ENCODE measurements around the gene KCTD17.

KCTD17 gene

DNA sequence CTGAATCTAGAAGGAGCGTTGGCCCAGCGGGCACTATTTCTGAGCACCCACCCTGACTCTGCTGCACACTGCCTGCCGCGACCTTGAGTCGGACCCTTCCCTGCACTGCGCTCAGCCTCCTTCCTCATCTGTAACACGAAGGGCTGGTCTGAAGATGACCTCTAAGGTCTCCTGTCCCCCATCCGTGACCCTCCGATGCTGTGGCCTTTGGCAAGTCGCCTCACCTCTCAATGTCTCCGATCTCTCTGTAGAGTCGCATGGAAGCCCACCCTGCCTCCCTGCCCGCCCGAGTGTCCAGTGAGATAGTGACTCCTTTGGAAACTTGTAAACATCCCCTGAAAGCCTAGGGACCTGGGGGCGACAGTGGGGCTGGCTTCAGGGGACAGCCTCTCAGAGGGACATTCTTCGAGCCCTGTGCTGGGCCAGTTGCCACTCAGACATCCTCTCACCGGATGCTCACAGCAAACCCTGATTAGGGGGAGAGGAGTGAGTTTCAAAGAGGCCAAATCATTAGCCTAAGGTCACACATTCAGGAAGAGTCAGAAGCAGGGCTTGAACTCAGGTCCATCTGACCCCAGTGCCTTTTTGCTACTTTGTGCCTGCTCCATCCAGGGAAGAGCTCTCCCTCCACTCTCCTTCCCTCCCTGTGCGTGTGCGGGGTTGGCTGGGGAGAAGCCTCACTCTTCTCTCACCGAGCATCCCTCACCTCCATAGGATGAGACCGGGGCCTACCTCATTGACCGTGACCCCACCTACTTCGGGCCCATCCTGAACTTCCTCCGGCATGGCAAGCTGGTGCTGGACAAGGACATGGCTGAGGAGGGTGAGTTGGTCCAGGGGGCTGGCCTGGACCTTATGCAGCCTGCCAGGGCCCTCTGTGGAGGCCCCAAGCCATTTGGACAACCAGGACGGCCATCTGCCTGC is 1.1 kb downstream of the KCTD17 start:
- Histone ChIP-seq H3K27ac (no peak overlapping the region), H3K36me3 (no peaks in the 10 kb centered on the region), H3K9me3 (no peaks in the 10 kb centered on the region), H3K4me1 (ENCODE audit: control insufficient read depth in 1 of 2, insufficient read depth in 1 of 2, low read depth in 1 of 2, low read length in 1 of 2) (peaks cover 12 to 19% of the 10 kb centered on the region in 2 experiments), H3K27me3 (peaks cover 49% of the 10 kb centered on the region), H3K4me3 (ENCODE audit: low read depth in 1 of 2, low read length in 1 of 2) (no peak overlapping the region)
- TF ChIP-seq, protein P1, sequence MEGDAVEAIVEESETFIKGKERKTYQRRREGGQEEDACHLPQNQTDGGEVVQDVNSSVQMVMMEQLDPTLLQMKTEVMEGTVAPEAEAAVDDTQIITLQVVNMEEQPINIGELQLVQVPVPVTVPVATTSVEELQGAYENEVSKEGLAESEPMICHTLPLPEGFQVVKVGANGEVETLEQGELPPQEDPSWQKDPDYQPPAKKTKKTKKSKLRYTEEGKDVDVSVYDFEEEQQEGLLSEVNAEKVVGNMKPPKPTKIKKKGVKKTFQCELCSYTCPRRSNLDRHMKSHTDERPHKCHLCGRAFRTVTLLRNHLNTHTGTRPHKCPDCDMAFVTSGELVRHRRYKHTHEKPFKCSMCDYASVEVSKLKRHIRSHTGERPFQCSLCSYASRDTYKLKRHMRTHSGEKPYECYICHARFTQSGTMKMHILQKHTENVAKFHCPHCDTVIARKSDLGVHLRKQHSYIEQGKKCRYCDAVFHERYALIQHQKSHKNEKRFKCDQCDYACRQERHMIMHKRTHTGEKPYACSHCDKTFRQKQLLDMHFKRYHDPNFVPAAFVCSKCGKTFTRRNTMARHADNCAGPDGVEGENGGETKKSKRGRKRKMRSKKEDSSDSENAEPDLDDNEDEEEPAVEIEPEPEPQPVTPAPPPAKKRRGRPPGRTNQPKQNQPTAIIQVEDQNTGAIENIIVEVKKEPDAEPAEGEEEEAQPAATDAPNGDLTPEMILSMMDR (IDR thresholded peaks at IDR 0.05) = no peak

DNA sequence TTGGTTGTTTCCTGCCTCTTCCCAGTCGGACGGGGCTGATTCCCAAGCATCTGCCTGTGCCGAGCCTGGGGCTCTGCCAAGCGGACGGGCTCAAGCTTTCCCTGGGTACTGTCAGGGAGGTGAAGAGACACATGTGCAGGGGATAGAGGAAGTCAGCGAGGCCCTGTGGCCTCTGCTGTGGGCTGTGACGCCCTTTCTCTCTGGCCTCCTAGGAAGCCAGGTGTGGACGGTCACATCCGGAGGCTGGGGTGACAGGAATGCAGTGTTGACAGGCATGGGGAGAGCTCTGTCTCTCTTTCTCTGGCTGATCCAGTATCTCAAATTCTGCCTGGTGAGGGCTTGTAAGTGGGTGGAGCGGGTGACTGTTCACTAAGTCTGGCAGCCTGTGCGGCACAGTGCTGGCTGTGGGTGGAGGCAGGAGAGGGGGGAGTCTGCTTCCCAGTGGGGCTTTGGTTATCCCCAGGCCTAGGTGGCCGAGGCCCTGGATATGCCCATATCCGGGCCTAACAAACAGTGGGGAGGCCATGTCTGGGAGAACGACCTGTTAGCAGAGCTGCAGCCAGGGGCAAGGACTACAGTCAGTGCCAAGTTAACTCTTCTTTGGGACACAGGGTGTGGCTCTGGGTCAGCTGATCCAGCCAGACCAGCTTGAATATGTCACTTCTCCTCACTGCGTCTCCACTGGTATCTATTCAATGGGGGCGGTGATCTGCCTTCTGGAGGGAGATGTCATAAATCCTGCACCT is 1.9 kb downstream of the KCTD17 start:
- Histone ChIP-seq H3K27ac (no peak overlapping the region), H3K4me3 (ENCODE audit: low read depth in 1 of 2, low read length in 1 of 2) (no peak overlapping the region), H3K27me3 (peaks cover 49% of the 10 kb centered on the region), H3K36me3 (no peaks in the 10 kb centered on the region), H3K9me3 (no peaks in the 10 kb centered on the region), H3K4me1 (ENCODE audit: control insufficient read depth in 1 of 2, insufficient read depth in 1 of 2, low read depth in 1 of 2, low read length in 1 of 2) (peaks cover 12 to 19% of the 10 kb centered on the region in 2 experiments)
- TF ChIP-seq, protein P1 (IDR thresholded peaks at IDR 0.05) = no peak

DNA sequence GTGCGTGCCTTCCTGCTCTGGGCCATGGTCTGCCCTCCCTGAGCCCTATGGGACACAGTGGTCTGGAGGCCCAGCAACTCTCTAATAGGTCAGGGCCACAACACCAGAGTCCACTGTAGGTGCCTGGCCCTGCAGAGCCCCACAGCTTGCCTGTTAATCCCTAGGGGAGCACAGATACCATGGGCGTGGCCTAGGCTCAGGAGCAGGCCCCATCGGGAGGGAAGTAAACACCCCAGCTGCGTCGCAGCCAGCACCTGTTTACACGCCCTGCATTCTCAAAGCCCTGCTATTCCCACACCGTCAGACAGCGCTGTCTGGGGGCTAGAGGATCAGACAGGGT is 2.5 kb downstream of the KCTD17 start:
- Histone ChIP-seq H3K36me3 (no peaks in the 10 kb centered on the region), H3K4me3 (ENCODE audit: low read depth in 1 of 2, low read length in 1 of 2) (no peak overlapping the region)
- TF ChIP-seq, protein P1 (IDR thresholded peaks at IDR 0.05) = no peak

DNA sequence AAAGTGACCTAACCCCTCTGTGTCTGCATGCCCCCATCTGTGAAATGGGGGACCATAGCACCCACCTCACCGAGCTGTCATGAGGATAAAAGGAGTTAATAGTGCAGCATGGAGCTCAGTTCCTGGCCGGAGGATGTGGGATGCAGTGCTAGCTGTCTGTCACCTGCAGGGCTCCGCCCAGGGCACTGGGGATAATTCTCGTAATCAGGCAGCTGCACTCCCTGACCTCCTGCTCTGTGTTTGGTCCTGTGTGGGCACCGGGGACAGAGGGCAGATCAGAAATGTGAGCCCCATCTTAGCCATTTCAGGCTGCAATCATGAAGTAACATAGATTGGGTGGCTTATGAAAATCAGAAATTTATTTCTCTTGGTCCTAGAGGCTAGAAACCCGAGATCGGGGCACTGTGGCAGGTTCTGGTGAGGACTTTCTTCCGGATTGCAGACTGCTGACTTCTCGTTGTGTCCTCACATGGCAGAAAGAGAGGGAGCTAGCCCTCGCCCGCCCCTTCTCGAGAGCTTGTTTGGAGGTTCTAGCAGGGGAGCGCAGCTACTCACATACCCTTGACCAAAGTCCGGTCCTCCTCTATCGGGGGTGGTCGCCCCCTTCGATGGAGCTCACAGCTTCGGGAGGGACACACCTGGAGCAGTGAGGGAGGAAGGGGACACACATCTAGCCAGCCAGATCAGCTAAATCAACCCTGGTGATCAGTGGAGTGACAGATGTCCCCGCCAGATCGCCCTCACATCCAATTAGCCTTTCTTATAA is 3.2 kb downstream of the KCTD17 start:
- H3K27ac ChIP-seq = no peak overlapping the region
- no peaks in the 10 kb centered on the region for H3K9me3 ChIP-seq
- H3K4me1 ChIP-seq (ENCODE audit: control insufficient read depth in 1 of 2, insufficient read depth in 1 of 2, low read depth in 1 of 2, low read length in 1 of 2) = peaks cover 12 to 19% of the 10 kb centered on the region in 2 experiments
- no peak overlapping the region for H3K4me3 ChIP-seq (ENCODE audit: low read depth in 1 of 2, low read length in 1 of 2)
- TF ChIP-seq, protein P1 (IDR thresholded peaks at IDR 0.05) = no peak
- H3K36me3 ChIP-seq = no peaks in the 10 kb centered on the region
- peaks cover 45% of the 10 kb centered on the region for H3K27me3 ChIP-seq

More for the DNA sequence above, 2.5 kb downstream of the KCTD17 start:
- no peaks in the 10 kb centered on the region for H3K9me3 ChIP-seq
- peaks cover 12 to 19% of the 10 kb centered on the region in 2 experiments for H3K4me1 ChIP-seq (ENCODE audit: control insufficient read depth in 1 of 2, insufficient read depth in 1 of 2, low read depth in 1 of 2, low read length in 1 of 2)
- H3K27ac ChIP-seq = no peak overlapping the region
- peaks cover 49% of the 10 kb centered on the region for H3K27me3 ChIP-seq

DNA sequence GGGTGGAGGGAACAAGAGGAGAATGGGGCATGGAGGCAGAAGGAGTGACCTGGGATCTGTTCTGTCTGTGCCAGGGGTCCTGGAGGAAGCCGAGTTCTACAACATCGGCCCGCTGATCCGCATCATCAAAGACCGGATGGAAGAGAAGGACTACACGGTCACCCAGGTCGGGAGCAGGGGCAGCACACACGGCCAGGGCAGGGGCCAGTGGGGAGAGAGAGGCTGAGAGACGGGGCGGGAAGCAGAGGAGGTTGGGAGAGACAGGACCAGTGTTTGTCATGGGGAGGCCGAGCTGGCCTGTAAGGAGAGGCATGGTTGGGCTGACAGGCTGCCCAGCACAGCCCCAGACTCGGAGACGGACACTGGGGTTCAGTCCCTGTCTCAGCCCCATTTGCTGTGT is 4.7 kb downstream of the KCTD17 start:
- TF ChIP-seq, protein P1 (IDR thresholded peaks at IDR 0.05) = no peak
- Histone ChIP-seq H3K27me3 (peaks cover 30% of the 10 kb centered on the region), H3K27ac (no peak overlapping the region), H3K9me3 (no peaks in the 10 kb centered on the region), H3K4me1 (ENCODE audit: control insufficient read depth in 1 of 2, insufficient read depth in 1 of 2, low read depth in 1 of 2, low read length in 1 of 2) (peaks cover 3 to 9% of the 10 kb centered on the region in 2 experiments), H3K36me3 (no peaks in the 10 kb centered on the region), H3K4me3 (ENCODE audit: low read depth in 1 of 2, low read length in 1 of 2) (no peak overlapping the region)
